GM13977 (cell line): ENCODE measurements around the gene ACSM6.

ENCODE experiments used
- DNase-seq: peaks from one replicate; pipeline ENCODE4 v3.0.0; 2012; ENCODE audit warnings: low spot score
- in situ Hi-C: fragments of 300-500 bp; cut with MboI; formaldehyde crosslinking; loops from one replicate; pipeline ENCODE4 v1.12.0; 2022; ENCODE audit warnings: low sequenced_read_pairs, low pct_unique_long_range_greater_than_20kb, mixed read lengths, inconsistent platforms; ENCODE audit not compliant: unreplicated experiment
- TF ChIP-seq, protein P1 (sequence below): IDR thresholded peaks from 2 replicates; pipeline ENCODE4 v1.5.1; 2012; ENCODE audit warnings: mild to moderate bottlenecking, control low read depth; ENCODE audit not compliant: insufficient read depth; ENCODE audit errors: extremely low read depth, missing control alignments

Gene ACSM6, protein sequence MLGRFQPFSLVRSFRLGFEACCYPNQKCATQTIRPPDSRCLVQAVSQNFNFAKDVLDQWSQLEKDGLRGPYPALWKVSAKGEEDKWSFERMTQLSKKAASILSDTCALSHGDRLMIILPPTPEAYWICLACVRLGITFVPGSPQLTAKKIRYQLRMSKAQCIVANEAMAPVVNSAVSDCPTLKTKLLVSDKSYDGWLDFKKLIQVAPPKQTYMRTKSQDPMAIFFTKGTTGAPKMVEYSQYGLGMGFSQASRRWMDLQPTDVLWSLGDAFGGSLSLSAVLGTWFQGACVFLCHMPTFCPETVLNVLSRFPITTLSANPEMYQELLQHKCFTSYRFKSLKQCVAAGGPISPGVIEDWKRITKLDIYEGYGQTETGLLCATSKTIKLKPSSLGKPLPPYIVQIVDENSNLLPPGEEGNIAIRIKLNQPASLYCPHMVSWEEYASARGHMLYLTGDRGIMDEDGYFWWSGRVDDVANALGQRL

DNA sequence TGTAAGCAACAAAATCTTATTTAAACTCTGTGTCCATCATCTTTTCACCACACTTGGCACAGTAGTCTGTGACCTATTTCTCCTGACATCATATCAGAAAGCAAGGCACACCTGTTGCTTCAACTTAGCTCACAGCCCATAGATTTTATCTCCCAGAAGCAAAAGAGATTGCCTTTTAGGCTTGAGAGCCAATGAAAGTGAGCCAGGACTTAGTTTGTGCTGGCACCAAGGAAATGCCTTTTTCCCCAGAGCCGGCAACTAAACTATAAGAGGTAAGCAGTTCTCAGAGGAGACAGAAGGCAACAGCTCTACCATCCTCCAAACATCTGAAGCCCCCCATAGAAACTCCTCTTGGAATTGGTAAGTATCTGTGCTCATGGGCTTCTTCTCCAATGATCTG, at the start of gene ACSM6:
Gene ACSM6, plus strand, starts transcription at position 295 of the 400 bp plus-strand sequence. CDS start 248 bp downstream, outside the sequence.
- DNase-seq = no peak
- TF ChIP-seq, protein P1, sequence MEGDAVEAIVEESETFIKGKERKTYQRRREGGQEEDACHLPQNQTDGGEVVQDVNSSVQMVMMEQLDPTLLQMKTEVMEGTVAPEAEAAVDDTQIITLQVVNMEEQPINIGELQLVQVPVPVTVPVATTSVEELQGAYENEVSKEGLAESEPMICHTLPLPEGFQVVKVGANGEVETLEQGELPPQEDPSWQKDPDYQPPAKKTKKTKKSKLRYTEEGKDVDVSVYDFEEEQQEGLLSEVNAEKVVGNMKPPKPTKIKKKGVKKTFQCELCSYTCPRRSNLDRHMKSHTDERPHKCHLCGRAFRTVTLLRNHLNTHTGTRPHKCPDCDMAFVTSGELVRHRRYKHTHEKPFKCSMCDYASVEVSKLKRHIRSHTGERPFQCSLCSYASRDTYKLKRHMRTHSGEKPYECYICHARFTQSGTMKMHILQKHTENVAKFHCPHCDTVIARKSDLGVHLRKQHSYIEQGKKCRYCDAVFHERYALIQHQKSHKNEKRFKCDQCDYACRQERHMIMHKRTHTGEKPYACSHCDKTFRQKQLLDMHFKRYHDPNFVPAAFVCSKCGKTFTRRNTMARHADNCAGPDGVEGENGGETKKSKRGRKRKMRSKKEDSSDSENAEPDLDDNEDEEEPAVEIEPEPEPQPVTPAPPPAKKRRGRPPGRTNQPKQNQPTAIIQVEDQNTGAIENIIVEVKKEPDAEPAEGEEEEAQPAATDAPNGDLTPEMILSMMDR = no peak
- in situ Hi-C loops = no loop called here

DNA sequence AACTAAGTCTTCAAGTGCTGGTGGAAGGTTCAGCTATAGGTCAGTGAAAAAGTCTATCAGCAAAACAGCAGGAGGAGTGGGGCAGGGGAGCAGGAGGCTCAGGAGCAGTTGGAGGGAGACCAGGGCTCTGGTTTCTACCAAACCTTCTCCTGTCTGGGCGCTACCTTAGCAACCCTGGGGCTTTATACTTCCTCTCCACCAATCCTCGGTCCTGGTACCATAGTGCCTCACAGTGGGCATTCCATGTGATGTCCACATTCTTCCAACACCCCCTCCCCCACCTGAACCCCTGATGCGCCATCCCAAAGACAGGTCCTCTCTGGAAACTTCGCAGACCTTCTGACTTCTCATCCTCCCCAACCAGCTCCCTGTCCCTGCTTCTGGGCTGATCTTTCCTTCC, 25.3 kb upstream of the ACSM6 start:
- DNase-seq = no peak
- TF ChIP-seq, protein P1 = no peak
- in situ Hi-C loops = no loop called here

DNA sequence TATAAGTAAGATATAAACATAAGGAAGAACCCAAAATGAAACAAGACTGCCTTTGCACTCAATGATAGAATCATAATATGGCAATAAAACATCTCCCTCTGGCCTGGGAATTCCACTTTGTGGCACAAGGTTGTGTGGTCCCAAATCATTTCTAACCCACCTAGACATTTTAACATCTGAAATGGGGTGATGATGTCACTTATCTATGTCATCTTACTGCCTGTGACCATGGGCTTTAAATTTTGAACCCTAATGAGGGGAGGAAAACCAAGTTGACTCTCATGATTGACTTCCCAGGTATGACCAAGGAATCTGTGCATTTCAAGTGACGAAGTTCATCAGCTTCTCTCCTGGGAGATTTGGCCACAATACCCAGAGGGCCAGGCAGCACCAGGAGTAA, 24.5 kb upstream of the ACSM6 start:
- TF ChIP-seq, protein P1 = no peak
- in situ Hi-C loops = no loop called here
- no peak for DNase-seq

DNA sequence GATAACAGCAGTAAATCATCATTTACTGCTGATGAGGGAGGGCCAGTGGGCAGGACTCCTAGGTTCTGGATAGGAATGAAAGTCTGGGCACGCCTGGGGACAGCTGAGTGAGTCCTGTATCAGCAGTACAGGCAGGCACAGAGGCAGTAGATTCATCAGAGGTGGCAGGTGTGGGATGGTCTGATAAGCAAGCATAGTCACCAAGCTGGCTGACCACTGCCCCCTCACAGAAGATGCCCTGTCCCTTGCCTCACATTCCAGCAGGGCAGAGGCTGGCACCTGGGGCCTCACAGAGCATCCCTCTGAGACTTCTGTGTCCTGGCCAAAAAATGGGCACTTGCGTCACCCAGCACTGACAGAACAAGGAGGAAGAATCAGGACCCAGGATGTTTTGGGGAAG, 23.2 kb upstream of the ACSM6 start:
- in situ Hi-C loops = no loop called here
- TF ChIP-seq, protein P1 = no peak
- DNase-seq = no peak

DNA sequence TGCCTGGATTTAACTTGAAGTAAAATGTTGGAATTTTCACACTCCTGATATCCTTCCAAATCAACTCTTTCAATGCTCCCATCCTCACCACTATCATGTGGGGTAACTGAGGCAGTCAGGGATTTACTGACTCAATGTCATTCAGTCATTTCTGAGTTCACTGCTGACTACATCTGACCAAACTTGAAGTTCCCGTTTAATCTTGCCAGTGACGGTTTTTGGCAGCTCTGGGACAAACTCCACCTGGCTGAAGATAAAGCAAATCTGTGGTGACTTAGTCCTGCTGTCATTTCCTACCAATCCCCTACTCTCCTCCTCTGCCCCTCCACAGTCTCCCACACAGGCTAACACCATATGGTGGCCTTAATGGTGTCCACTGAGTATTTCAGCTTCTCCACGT, 22.7 kb upstream of the ACSM6 start:
- TF ChIP-seq, protein P1 = no peak
- in situ Hi-C loops = no loop called here
- DNase-seq = no peak

DNA sequence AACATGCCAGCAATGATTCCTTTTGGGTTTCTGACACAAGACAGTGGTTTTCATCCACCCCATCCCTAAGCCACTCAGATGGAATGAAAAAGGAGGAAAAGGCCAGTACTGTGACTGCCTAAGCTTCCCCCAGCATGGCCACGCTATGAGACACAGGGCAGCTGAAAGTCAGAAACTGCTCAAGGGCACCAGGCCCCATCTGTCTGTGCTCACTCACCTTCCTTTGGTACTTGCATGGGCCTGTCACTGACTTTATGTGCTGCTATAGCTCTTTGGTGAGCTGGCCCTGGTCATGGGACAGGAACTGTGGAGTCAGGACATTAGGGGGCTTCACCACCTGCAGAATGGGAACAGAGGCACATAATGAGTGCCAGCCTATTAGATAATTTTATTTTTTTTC, 21.2 kb upstream of the ACSM6 start:
- TF ChIP-seq, protein P1 = no peak
- no peak for DNase-seq
- in situ Hi-C loops = no loop called here

DNA sequence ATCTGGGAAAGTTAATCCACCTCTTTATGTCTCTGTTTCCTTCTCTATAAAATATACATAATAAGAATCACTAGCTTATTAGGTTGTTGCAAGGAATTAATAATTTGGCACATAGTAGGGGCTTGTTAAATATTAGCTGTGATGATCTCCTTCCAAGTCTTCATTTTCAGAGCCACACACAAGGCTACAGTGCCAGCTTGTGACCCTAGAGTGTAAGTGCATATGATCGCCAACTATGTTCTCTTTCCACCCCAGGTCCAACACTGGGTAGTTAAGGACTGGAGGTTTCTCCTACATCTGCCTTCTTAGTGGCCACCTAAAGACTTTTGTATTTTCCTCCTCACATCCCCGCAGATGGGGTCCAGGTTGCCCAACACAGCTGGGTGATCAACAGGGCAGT, 17.9 kb upstream of the ACSM6 start:
- DNase-seq = no peak
- in situ Hi-C loops = no loop called here
- TF ChIP-seq, protein P1 = no peak
